Common myeloid progenitor, CD34-positive (primary cell): ENCODE results near the gene IFNL4.
"Not testable (repeated sequence)": the region's sequence is repeated elsewhere in the genome, so short reads cannot be mapped to it uniquely, and the experiment has no call there.

Experiments
- CTCF ChIA-PET: fragments of 350-600 bp; sonication (Branson Sonifier 250); formaldehyde crosslinking; loops from one replicate; lab custom pipeline; 2021; ENCODE audit warnings: antibody characterized with exemption; lab: Charles Lee
- POLR2A ChIA-PET: fragments of 350-600 bp; sonication (Branson Sonifier 250); formaldehyde crosslinking; loops from one replicate; lab custom pipeline; 2021; ENCODE audit warnings: antibody characterized with exemption; lab: Charles Lee
- DNase-seq, 3 donors: peaks; one replicate each; pipeline versions ENCODE4 v3.0.0 to v3.0.0-alpha.2; 2013
- H3K27ac ChIP-seq, 2 experiments: 1 replicate in 1 of 2; 2 replicates in 1 of 2; pipeline ENCODE4 v1.7.0; 2013; ENCODE audit warnings: inconsistent platforms in 2 of 2, low read length in 2 of 2, mild to moderate bottlenecking in 2 of 2, low read depth in 1 of 2, moderate library complexity in 1 of 2; ENCODE audit not compliant: severe bottlenecking in 2 of 2, insufficient read depth in 1 of 2, poor library complexity in 1 of 2
- H3K27me3 ChIP-seq, 5 experiments: replicated peaks in 2 of 5; 1 replicate in 3 of 5; 2 replicates in 2 of 5; pipeline versions ENCODE4 v1.6.1 to v1.7.0; 2013; ENCODE audit warnings: low read length in 4 of 5, mild to moderate bottlenecking in 2 of 5, moderate library complexity in 2 of 5, inconsistent platforms in 1 of 5; ENCODE audit not compliant: insufficient read depth in 5 of 5, control insufficient read depth in 4 of 5
- H3K36me3 ChIP-seq, 4 experiments: 1 replicate in 2 of 4; 2 replicates in 2 of 4; pipeline versions ENCODE4 v1.6.1 to v1.7.0; 2013; ENCODE audit warnings: low read length in 3 of 4, control low read depth in 1 of 4, mild to moderate bottlenecking in 1 of 4; ENCODE audit not compliant: control insufficient read depth in 4 of 4, insufficient read depth in 4 of 4
- H3K4me1 ChIP-seq, 4 experiments: 1 replicate in 3 of 4; 2 replicates in 1 of 4; pipeline versions ENCODE4 v1.6.1 to v1.7.1; 2013; ENCODE audit warnings: low read length in 3 of 4, mild to moderate bottlenecking in 3 of 4, control low read depth in 1 of 4, inconsistent platforms in 1 of 4, moderate library complexity in 1 of 4; ENCODE audit not compliant: control insufficient read depth in 4 of 4, insufficient read depth in 4 of 4; ENCODE audit errors: control extremely low read depth in 1 of 4
- H3K4me3 ChIP-seq, 7 experiments: 1 replicate in 4 of 7; 2 replicates in 3 of 7; pipeline versions ENCODE4 v1.5.1 to v1.7.0; 2013; ENCODE audit warnings: mild to moderate bottlenecking in 7 of 7, low read length in 6 of 7, moderate library complexity in 6 of 7, inconsistent platforms in 2 of 7, low read depth in 2 of 7, control low read depth in 1 of 7; ENCODE audit not compliant: insufficient read depth in 4 of 7, control insufficient read depth in 1 of 7; ENCODE audit errors: extremely low read depth in 1 of 7
- H3K9me3 ChIP-seq, 5 experiments: 1 replicate in 4 of 5; 2 replicates in 1 of 5; pipeline versions ENCODE4 v1.6.1 to v1.7.1; 2013; ENCODE audit warnings: low read length in 4 of 5, mild to moderate bottlenecking in 2 of 5, inconsistent platforms in 1 of 5, low read depth in 1 of 5, moderate library complexity in 1 of 5; ENCODE audit not compliant: control insufficient read depth in 4 of 5, insufficient read depth in 2 of 5; ENCODE audit errors: control extremely low read depth in 1 of 5
- WGBS: methylation state at CpG from one replicate; pipeline ENCODE4 v1.1.5; 2013; ENCODE audit not compliant: insufficient coverage; 5-methylcytosine and 5-hydroxymethylcytosine counted together

Gene IFNL4

DNA sequence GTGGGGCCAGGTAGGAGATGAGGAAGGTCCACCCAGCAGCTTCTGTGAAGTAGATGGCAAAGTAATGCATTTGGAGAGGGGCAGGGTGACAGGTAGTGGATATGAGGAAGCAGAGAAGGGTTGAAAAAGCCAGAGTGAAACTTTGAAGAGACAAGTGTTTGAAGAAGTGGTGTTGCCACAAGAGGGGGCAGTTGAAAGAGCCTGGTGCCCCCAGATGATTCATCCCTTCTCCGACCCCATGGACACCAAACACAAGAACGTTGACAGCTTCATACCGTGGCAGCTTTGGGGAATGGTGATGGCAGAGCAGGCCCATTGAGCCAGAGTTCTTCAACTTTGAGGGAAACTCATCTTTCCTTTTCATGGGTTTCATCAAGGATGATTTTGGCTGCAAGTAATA lies 23.7 kb downstream of the IFNL4 start:
- Histone ChIP-seq H3K4me3 (no peak overlapping the region), H3K4me1 (peaks cover 0 to 7% (median 0%) of the 10 kb centered on the region in 4 experiments), H3K27ac (no peak overlapping the region), H3K9me3 (no peaks in the 10 kb centered on the region), H3K27me3 (no peaks in the 10 kb centered on the region), H3K36me3 (no peaks in the 10 kb centered on the region)
- 0% methylated on average over 3 of the region's 3 CpGs for WGBS
- CTCF ChIA-PET = interaction anchor here (2.0 to 5.2 kb wide), 2 partner anchors 13 to 104 kb away, joined by 5 to 39 read pairs; no protein-coding TSS in a partner anchor
- POLR2A ChIA-PET = no interaction called here
- DNase-seq = peak; percentile 66 to 85 (median 84)

DNA sequence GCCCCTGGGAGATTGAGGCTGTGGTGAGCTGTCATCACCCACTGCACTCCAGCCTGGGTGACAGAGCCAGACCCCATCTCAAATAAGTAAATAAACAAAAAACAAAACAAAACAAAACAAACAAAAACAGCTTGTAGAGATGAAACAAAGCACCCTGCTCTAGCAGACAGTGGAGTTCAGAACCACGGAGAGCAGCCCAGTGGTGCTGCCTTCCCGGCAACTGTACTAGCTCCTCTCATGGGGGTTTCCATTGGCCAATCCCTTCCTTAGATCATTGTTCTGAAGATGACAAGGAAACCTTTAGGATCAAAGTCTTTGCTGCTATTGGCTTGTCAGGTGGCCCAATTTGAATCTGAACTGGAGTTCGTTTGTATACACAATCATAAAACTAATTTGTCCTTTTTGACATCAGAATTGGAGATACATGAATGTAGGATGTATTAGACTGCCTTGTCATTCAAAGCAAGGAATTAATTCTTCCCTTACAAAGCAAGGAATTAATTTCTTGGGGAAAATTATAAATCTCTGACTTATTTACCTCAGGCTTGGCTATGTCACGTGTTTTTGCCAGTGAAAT lies 24.9 kb downstream of the IFNL4 start:
- Histone ChIP-seq H3K9me3 (no peaks in the 10 kb centered on the region), H3K4me1 (peaks cover 0 to 7% (median 0%) of the 10 kb centered on the region in 4 experiments), H3K27me3 (peaks cover 0 to 3% (median 0%) of the 10 kb centered on the region in 5 experiments), H3K36me3 (no peaks in the 10 kb centered on the region), H3K4me3 (no peak overlapping the region), H3K27ac (no peak overlapping the region)
- DNase-seq = peak; percentile 29 to 69 (median 67)
- WGBS = 0% methylated on average over 2 of the region's 4 CpGs
- CTCF ChIA-PET = interaction anchor here (0.7 to 5.2 kb wide), 3 partner anchors 16 to 105 kb away, joined by 3 to 39 read pairs (median 3); no protein-coding TSS in a partner anchor
- POLR2A ChIA-PET = no interaction called here

DNA sequence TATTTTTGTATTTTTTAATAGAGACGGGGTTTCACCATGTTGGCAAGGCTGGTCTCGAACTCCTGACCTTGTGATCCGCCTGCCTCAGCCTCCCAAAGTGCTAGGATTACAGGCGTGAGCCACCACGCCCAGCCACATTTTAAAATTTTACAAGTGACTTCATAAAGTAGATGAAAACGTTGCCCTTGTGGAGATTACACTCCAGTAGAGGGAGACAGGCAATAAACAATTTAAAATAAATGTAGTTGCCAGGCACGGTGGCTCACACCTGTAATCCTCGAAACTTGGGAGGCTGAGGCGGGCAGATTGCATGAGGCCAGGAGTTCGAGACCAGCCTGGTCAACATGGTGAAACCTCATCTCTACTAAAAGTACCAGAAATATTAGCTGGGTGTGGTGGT lies 29.5 kb downstream of the IFNL4 start:
- H3K4me3 ChIP-seq, H3K27ac ChIP-seq, H3K4me1 ChIP-seq, H3K36me3 ChIP-seq, POLR2A ChIA-PET, H3K27me3 ChIP-seq, H3K9me3 ChIP-seq: not testable (repeated sequence)
- CTCF ChIA-PET = interaction anchor here (0.8 kb wide), 1 partner anchor 278 kb away, joined by 3 read pairs; no protein-coding TSS in a partner anchor
- DNase-seq = peak in 1 of 3 donors; percentile 17
- 68% methylated on average over 6 of the region's 10 CpGs for WGBS

DNA sequence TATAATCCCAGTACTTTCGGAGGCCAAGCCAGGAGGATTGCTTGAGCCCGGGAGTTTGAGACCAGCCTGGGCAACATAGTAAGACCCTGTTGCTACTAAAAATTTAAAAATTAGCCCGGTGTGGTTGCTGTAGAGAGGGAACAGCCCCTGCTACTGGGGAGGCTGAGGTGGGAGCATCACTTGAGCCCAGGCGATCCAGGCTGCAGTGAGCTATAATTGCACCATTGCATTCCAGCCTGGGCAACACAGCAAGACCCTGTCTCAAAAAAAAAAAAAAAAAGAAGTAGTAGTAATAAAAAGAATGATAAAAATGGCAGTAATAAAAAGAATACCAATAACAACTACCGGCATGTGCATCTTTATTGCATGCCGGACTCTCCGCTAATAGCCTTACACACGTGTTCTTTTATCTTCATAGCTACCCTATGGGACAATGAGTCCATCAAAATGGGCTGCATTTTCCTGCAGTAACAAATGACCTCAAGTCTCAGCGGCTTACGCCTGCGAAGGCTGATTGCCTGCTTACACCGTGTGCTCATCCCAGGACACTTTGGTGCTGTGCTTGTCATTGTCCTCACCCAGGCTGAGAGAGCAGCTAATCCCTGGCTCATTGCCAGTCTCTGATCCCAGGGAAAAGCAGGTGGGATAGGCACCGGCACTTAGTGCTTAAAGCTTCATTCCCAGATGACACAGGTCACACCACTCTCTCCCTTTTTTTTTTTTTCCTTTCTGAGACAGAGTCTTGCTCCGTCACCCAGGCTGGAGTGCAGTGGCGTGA lies 30.2 kb downstream of the IFNL4 start:
- CTCF ChIA-PET = interaction anchor here (0.6 to 0.8 kb wide), 2 partner anchors 42 to 279 kb away, joined by 3 read pairs; no protein-coding TSS in a partner anchor
- no peak for DNase-seq
- Histone ChIP-seq H3K27me3 (peaks cover 0 to 3% (median 0%) of the 10 kb centered on the region in 5 experiments), H3K9me3 (peaks cover 0 to 3% (median 0%) of the 10 kb centered on the region in 5 experiments), H3K27ac (no peak overlapping the region), H3K36me3 (no peaks in the 10 kb centered on the region), H3K4me3 (no peak overlapping the region), H3K4me1 (peaks cover 0 to 2% (median 0%) of the 10 kb centered on the region in 4 experiments)
- WGBS = 91% methylated on average over 14 of the region's 15 CpGs
- POLR2A ChIA-PET = no interaction called here

DNA sequence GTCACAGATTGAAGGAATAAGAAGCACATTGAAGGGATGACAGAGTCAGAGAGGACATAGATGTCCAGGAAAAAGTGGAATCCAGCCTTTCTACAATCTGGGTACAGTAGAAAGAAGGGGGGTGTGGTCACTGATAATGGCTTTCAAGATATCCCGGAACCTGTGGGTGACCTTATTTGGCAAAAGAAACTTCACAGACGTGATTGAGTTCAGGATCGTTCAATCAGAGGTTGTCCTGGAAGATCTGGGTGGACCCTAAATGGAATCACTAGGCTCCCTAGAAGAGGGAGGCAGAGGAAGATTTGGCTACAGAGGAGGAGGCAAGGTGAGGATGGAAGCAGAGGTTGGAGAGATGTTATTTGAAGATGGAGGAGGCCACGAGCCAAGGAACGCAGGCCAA lies 31.6 kb downstream of the IFNL4 start:
- peaks cover 0 to 2% (median 0%) of the 10 kb centered on the region in 4 experiments for H3K4me1 ChIP-seq
- H3K4me3 ChIP-seq = no peak overlapping the region
- ChIA-PET CTCF (no interaction called here), POLR2A (no interaction called here)
- H3K27ac ChIP-seq = no peak overlapping the region
- peaks cover 0 to 3% (median 0%) of the 10 kb centered on the region in 5 experiments for H3K9me3 ChIP-seq
- peaks cover 0 to 3% (median 0%) of the 10 kb centered on the region in 5 experiments for H3K27me3 ChIP-seq
- no peaks in the 10 kb centered on the region for H3K36me3 ChIP-seq
- 93% methylated on average over 5 of the region's 5 CpGs for whole genome bisulfite sequencing
- DNase-seq = no peak

DNA sequence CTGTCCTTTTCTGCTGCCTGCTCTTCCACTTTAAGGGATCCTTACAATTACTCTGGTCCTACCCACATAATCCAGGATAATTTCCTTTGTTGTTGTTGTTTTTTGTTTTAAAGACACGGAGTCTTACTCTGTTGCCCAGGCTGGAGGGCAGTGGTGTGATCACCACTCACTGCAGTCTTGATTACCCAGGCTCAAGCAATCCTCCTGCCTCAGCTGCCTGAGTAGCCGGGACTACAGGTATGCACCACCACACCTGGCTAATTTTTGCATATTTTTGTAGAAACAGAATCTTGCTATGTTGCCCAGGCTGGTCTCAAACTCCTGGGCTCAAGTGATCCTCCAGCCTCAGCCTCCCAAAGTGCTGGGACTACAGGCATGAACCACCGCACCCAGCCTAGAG lies 33.3 kb downstream of the IFNL4 start:
- CTCF ChIA-PET = interaction anchor here (1.0 to 1.1 kb wide), 2 partner anchors 11 to 114 kb away, joined by 3 read pairs; partner anchors contain the start of gene SYCN
- H3K27me3 ChIP-seq, H3K4me1 ChIP-seq, POLR2A ChIA-PET, H3K27ac ChIP-seq, DNase-seq, H3K9me3 ChIP-seq, H3K36me3 ChIP-seq, H3K4me3 ChIP-seq: not testable (repeated sequence)
- WGBS = 94% methylated on average over 2 of the region's 3 CpGs
